CD4-positive, alpha-beta T cell treated with Interleukin-17A for 1 hour (primary cell): ENCODE results near the gene UXT.
"Not testable (repeated sequence)": the region's sequence is repeated elsewhere in the genome, so short reads cannot be mapped to it uniquely, and the experiment has no call there.

Experiments
- DNase-seq: peaks from one replicate; pipeline ENCODE4 v3.0.0-alpha.2; 2020

Gene UXT

GRCh38 chrX:47613082-47613481, 45.9 kb downstream of the UXT start:
- no peak for DNase-seq

DNA sequence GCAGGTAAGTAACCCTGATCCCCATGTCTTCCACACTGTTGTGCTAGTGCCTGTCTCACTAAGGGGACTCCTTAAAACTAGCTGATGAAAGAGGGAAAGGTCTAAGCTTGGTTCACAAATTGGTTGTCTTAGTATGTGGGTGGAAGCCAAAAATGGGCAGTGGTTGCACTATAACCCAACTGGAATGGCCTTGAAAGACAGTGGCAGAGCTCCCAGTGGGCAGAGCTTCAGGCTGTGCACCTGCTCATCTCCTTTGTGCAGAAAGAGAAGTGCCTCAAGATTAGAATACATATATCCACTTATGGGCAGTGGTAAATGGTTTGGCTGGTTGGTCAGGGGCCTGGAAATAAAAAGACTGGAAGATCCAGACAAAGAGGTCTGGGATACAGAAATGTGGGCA, 46.6 kb downstream of the UXT start:
- no peak for DNase-seq

GRCh38 chrX:47611926-47612325, 47.1 kb downstream of the UXT start:
- DNase-seq = no peak

DNA sequence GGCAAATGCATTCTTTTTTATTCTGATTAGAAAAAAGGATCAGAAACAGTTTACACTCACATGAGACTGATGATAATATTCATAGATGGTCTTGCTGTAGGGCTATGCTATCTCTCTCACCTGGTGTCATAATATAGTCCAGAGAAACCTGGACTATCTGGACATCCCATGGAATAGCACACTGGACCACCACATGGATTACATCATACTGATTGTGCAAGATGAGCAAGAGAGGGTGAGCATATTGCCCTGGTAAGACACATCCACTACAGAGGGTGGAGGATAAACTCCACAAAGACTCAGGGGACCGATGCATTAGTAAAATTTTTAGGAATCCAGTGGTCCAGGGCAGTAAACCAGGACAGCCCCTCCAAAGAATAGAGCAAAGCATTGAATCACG, 47.5 kb downstream of the UXT start:
- DNase-seq = no peak

DNA sequence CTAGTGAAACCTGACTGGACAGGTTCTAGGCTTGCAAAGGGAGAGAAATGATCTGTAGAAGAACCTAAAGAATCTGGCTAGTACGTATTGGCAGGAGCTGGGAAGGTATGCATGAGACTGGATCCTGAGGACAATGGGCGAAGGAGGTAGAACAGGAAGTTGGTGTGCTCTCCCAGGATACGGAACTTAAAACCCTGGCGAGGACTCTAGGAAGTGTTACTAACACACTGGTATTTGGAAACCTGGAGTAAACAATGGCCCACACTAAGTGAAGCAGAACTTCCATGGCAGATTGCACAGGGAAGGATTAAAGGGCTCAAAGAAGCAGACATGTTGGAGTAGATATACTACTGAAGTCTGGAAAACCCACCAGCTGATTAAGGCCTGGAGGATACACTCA, 48.5 kb downstream of the UXT start:
- DNase-seq = no peak

GRCh38 chrX:47608130-47608810, 50.7 kb downstream of the UXT start:
- DNase-seq = no peak

DNA sequence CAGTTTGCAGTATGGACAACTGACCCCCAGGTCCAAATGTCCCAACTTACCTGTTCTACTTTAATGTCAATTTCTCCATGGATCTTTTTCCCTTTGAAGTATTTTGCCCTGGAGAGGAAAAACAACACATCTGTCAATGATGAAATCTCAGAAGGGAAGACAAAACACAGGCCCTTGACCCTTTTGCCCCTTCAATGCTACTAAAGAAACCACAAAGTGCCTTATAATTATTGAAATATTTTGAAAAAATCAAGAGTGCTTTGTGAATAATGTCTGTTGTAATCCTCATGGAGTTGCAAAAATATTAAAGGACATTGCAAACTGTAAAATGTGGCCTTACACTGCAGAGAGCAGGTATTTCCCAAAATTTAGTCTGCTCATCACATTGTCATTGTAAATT, 51.9 kb downstream of the UXT start:
- no peak for DNase-seq

DNA sequence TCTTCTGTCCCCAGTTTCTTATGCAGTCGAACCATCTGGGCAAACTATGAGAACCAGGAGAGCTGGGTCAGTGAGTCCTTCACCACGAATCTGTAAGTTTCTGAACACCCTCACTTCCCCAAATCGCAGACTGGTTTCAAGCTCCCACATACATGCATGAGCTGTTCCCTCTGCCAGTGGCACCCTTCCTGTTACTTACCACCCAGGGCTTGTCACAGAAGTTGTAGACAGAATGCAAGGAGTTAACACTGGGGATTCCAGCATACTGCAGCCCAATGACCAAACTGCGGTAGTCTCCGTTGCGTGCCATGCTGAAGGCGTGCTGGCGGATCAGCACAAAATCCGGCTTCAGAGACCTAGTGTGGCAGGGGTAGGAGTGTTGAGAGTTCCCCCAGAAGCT, 54.0 kb downstream of the UXT start:
- DNase-seq = no peak

DNA sequence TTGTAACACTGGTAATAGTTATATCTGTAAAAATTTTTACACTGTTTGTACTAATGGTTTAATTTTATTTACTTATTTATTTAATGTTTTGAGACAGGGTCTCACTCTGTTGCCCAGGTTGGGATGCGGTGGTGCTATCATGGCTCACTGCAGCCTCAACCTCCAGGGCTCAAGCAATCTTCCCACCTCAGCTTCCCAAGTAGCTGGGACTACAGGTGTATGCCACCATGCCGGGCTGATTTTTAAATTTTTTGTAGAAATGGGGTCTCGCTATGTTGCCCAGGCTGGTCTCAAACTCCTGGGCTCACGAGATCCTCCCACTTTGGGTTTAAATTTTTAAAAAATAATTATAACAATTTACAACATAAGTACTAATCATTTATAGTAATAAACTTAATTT, 55.9 kb downstream of the UXT start:
- not testable (repeated sequence) for DNase-seq
